HG03432 (cell line): Measurements from ENCODE around the gene CTAGE4.
A peak's percentile ranks its signal among the peaks of the same experiment; 100 is the strongest.
"Not testable (repeated sequence)": the region's sequence is repeated elsewhere in the genome, so short reads cannot be mapped to it uniquely, and the experiment has no call there.

Experiments used
- ATAC-seq: cut with Tn5 transposase; IDR thresholded peaks from one replicate; pipeline ENCODE4 v1.9.1; 2021; ENCODE audit warnings: mild to moderate bottlenecking, moderate library complexity; ENCODE audit not compliant: unreplicated experiment

Gene CTAGE4

GRCh38 chr7:144217200-144217599 lies 33.9 kb downstream of the CTAGE4 start:
- ATAC-seq, result not testable (repeated sequence)

- ATAC-seq, result not testable (repeated sequence)
These were observed 35.3 kb downstream of the CTAGE4 start for GRCh38 chr7:144218581-144218980.

- ATAC-seq, result peak; percentile 64
These were observed 35.9 kb downstream of the CTAGE4 start for GRCh38 chr7:144219149-144219548.

GRCh38 chr7:144220531-144220930 lies 37.3 kb downstream of the CTAGE4 start:
- not testable (repeated sequence) for ATAC-seq

GRCh38 chr7:144223675-144224074 lies 40.4 kb downstream of the CTAGE4 start:
- not testable (repeated sequence) for ATAC-seq

GRCh38 chr7:144226866-144227265 lies 43.6 kb downstream of the CTAGE4 start:
- ATAC-seq, result not testable (repeated sequence)

- ATAC-seq, result not testable (repeated sequence)
These were observed 45.5 kb downstream of the CTAGE4 start for GRCh38 chr7:144228810-144229209.

GRCh38 chr7:144231027-144231426 lies 47.8 kb downstream of the CTAGE4 start:
- not testable (repeated sequence) for ATAC-seq

GRCh38 chr7:144233039-144233438 lies 49.8 kb downstream of the CTAGE4 start:
- not testable (repeated sequence) for ATAC-seq
